GM12892 (cell line): Measurements from ENCODE around the gene SNX17.

Experiments
- POLR2A ChIP-seq: IDR thresholded peaks from 2 replicates; pipeline ENCODE4 v1.6.1; 2011; ENCODE audit warnings: low read depth, low read length, control low read depth
- POLR2AphosphoS5 ChIP-seq: IDR thresholded peaks from 2 replicates; pipeline ENCODE4 v1.6.1; 2011; ENCODE audit warnings: low read depth, low read length, control low read depth
- TAF1 ChIP-seq: IDR thresholded peaks from 2 replicates; pipeline ENCODE4 v1.6.1; 2011; ENCODE audit warnings: low read depth, mild to moderate bottlenecking, control low read depth, low read length, borderline replicate concordance

DNA sequence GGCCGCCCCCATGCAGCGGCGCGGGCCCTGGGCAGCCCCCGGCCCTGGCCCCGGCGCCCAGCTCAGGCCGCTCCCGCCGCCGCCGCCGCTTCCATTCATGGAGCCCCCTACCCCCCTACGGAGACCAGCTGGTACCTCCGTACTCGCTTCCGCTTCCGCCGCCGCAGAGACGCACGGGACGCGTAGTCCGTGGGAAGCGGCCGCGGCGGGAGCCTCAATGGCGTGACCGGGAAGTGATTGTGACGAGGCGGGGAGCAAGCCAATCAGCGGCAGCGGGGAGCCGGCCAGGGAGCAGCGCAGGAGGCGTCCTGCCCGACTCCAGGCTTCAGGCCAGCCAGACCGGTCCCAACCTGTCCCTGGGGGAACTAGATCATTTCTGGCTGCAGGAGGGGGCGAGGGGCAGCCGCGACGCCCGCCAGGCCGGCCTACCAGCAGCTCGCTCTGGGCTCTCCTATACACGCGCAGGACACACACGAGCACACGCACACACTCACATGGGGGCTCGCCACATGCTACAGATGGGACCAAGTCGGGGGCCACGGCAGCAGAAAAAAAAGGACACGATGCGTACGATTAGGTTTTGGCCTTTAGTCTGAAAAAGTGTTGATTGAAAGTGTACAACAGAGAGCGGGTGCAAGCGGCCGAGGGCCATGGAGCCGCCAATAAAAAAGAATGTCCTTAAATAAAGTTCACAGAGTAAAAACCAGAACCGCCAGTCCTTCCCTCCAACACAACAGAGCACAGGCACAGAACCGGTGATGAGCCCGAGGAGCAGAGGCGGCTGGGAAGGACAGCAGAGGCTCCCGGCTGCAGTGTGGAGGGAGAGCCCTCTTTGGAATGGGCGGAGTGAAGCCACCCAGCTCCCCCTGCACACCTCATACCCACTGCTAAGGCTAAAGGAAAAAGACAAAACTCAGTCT lies 10.5 kb downstream of the SNX17 start, which contains the start of gene ZNF513:
- TF ChIP-seq POLR2AphosphoS5 (peak; percentile 74; the same call in 1 of the 2 replicates), TAF1 (no peak), POLR2A (peak; percentile 67; the same call in 1 of the 2 replicates)
